T follicular helper cell (primary cell): ENCODE data around the gene CEP78.
"Not testable (repeated sequence)": the region's sequence is repeated elsewhere in the genome, so short reads cannot be mapped to it uniquely, and the experiment has no call there.

ENCODE experiments used
- DNase-seq: peaks from one replicate; pipeline ENCODE4 v3.0.0-alpha.2; 2020; ENCODE audit warnings: low read depth

CEP78 gene

GRCh38 chr9:78235256-78235761 lies 566 bp upstream of the CEP78 start:
- no peak for DNase-seq

GRCh38 chr9:78236551-78236910 lies 656 bp downstream of the CEP78 start:
- DNase-seq: no peak

DNA sequence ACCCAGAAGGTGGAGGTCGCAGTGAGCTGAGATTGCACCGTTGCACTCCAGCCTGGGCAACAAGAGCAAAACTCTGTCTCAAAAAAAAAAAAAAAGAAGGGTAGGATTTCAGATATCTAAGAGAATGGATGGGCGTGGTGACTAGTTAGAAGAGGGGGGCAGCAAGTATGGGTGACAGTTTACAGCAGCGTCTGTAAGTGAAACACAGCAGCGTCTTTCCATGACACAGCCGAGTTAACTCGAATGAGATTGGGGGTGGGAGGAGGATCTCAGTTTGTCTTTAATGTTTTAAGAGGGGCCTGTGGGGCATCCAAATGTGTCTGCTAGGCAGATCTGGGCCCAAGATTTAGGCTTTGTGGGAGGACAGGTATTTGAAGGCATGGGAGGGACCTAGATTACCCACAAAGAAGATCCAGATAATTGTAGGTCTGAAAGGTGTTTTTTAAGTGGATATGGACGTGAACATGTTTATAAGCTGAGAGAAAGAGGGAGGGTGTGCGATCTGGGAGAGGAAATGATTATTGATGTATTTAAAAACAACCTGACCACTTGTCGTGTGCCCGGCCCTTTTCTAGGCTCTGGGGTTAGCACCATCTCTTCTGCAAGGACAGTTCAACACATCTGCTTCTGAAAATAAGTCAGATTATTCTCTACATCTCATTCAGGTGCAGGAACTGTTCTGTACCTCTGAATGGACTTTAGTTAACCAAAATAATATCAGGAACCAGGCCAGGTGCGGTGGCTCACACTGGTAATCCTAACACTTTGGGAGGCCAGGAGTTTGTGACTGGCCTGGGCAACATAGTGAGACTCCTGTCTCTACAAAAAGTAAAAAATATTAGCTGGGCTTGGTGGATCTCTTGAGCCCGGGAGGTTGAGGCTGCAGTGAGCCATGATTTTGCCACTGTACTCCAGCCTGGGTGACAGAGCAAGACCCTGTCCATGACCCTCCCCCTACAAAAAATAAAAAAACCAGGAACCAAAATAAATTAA lies 2.5 kb downstream of the CEP78 start:
- DNase-seq: no peak

DNA sequence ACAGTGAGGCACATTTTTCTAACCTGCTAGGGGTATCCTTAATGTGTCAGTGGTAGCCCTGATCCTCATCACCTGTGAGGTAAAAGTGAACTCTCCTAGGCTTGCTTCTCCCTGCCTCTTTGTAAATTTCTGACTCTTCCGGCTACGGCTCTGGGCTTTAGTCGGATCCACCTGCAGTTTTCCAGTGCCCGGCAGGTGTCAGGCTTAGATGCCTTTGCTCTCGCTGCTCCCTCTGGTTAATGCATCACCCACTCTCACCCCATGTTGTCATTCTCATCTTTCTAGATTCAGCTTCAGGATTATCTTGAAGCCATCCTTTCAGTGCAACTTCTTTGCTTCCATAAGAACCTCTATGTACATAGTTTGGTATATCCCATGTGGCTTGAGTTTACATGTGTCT lies 3.6 kb downstream of the CEP78 start:
- DNase-seq: no peak

DNA sequence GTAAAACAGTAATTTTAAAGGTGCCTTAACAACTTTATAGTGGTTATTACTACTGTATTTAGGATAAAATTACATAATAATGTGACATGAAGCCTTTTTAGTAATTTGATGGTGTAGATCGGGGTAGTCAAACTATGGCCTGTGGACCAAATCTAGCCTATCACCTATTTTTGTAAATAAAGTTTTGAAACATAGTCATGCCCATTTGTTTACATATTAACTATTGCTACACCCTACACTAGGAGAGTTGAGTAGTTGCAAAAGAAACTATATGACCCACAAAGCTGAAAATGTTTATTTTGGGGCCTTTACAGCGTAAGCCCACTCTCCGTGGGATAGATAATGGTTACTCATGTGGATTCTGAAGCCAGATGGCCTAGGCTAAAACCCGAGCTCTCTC lies 6.2 kb downstream of the CEP78 start:
- no peak for DNase-seq

DNA sequence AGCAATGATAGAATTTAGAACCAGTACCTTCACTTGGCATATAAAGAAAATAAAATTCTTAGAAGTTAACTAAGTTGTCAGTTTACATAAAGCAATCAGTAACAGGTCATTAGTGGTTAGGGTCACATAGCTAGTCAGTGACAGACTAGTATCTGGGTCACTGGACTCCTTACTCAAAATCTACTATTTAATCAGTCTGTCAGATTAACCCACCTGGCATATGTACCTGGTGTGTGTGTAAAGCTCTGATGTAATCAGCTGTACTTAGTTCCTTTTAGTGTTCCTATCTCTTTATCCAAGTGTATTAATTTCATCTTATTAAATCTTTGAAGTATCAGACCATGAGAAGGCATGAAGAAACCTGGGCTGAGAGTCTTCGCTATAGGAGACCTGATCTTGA lies 7.3 kb downstream of the CEP78 start:
- no peak for DNase-seq

DNA sequence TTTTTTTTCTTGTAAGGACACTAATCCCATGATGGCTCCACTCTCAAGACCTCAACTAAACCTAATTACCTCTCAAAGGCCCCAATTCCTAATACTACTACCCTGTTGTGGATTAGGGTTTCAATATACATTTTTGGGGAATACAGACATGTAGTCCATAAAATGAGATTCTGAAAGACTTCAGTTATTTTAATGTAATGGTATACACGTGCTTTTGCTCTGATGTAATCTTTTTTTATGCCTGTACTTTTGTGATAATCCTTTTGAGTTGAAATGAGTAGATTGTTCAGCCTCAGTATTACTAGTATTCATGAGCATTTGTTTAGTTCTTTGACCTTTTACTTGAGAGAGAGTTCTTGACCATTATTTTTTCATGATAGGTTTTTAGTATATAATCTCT lies 9.5 kb downstream of the CEP78 start:
- no peak for DNase-seq

- DNase-seq: no peak
Observed at GRCh38 chr9:78248635-78249034, 12.8 kb downstream of the CEP78 start.

- DNase-seq: no peak
Observed at GRCh38 chr9:78249542-78249941, 13.7 kb downstream of the CEP78 start.

- DNase-seq: no peak
Observed at GRCh38 chr9:78252616-78253015, 16.7 kb downstream of the CEP78 start.

DNA sequence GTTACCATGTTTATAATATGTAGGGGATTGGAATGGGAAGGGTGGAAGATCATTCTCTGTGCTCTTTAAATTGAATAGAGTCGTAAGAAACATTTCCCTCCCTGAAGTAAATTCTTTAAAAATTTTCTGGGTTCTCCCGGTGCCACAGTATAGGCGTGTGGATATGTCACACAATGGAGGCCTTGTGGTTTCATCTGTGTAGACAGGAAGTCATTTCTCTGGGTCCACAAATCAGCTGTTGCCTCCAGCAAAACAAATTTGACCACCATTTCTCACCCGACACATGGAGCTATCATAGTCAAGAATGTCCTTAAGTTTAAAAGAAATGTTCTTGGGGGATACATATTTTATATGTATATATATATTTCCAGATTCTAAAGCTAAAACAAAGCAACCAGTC lies 17.4 kb downstream of the CEP78 start:
- DNase-seq: no peak

- DNase-seq: no peak
Observed at GRCh38 chr9:78261403-78262001, 25.6 kb downstream of the CEP78 start.

DNA sequence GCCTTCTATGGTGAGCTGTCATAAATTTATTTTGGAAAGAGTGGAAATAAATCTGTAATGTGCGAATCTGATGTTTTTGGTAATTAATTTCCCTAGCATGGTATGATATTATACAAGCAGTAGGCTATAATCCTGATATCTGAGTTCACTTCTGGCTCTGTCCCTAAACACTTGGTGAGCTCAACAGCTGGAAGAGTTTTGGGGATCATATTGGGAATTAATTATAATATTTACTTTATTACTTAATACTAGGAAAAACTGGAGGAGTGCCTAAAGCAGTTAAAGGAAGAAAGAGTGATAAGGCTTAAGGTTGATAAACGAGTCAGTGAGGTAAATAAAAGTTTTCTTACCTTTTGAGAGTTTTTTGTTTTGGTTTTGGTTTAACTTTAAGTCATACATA lies 26.8 kb downstream of the CEP78 start:
- DNase-seq: no peak

DNA sequence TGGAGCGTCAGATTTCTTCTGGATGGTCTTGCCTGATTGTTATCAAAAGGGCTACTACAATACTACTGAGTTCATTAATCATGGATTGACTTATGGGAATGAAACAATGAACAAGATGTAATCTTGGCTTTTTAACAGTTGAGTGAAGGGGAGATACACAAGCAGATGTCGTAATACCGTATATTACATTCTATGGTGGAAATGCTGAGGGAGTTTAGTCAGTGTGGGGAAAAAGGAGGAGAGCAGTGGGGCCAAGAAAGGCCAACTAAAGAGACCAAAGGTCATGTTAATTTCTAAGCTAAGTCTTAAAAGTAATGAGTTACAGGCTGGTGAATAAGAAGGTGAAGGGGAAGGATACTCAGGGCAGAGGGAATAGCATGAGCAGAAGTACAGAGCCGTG lies 32.0 kb downstream of the CEP78 start:
- no peak for DNase-seq

DNA sequence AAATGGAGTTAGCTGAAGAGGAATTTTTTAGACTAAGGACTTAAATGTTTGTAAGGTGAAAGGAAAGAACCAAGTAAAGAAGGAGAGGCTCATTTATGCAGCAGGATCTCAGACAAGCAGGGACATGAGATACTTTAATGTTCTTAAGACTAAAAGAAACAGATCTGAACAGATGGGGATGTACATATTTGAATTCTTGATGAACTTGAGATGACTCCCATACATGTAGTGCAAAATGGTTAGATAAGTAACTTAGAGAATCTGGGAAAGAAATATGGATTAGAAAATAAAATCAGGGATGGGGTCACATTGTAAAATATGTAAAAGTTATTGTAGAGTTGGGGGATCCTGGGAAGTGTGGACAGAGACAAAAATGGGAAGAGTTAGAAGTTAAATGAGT lies 33.9 kb downstream of the CEP78 start:
- no peak for DNase-seq

GRCh38 chr9:78272307-78272706 lies 36.4 kb downstream of the CEP78 start:
- no peak for DNase-seq

DNA sequence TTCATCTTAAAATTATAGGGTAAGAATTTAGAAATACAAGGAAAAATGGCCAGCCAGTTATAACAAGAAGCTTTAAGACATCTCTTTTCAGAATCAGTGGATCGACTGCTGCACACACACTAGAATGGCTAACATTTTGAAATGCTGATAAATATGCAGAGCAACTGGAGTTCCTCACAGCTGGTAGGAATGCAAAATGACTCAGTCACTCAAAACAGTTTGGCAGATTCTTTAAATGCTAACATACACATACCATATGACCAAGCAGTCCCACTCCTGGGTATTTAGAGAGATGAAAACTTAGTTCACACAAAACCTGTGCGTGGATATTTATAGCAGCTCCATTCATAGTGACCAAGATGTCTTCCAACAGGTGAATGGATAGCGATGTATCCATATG lies 37.9 kb downstream of the CEP78 start:
- DNase-seq: no peak

GRCh38 chr9:78278177-78278777 lies 42.4 kb downstream of the CEP78 start:
- no peak for DNase-seq

GRCh38 chr9:78278801-78279200 lies 42.9 kb downstream of the CEP78 start:
- no peak for DNase-seq

- no peak for DNase-seq
Observed at GRCh38 chr9:78280982-78281668, 45.2 kb downstream of the CEP78 start.

DNA sequence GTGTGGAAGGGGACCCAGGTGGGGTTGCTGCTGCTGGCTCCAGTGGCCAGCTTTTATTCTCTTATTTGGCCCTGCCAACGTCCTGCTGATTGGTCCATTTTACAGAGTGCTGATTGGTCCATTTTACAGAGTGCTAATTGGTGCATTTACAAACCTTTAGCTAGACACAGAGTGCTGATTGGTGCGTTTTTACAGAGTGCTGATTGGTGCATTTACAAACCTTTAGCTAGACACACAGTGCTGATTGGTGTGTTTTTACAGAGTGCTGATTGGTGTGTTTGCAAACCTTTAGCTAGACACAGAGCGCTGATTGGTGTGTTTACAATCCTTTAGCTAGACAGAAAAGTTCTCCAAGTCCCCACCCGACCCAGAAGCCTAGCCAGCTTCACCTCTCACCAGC lies 48.3 kb downstream of the CEP78 start:
- not testable (repeated sequence) for DNase-seq

DNA sequence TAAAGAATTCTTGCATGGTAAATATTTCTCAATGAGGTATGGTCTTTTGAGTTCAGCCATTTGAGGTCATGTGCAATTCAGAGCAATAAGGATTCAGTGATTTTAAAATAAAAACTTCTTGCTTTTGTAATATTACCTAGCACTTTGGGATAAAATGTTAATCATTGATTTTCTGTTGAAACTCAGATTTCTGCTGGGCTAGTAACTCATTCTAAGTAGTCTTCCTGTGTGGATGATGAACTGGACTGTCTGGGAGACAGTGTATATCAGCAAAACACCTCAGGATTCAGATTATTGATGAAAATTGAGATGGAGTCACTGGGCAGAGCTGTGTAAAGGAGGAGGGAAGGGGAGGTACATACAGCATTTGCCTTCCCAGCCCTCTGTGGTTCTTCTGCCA lies 50.2 kb downstream of the CEP78 start:
- no peak for DNase-seq
